RKO (cell line): Measurements from ENCODE around the gene RAD50.
"Not testable (repeated sequence)": the region's sequence is repeated elsewhere in the genome, so short reads cannot be mapped to it uniquely, and the experiment has no call there.

Source experiments
- DNase-seq: peaks from one replicate; pipeline ENCODE4 v3.0.0-alpha.2; 2016; ENCODE audit warnings: low spot score

The RAD50 gene

GRCh38 chr5:132557478-132558172 is 848 bp downstream of the RAD50 start:
- DNase-seq: peak; percentile 85

DNA sequence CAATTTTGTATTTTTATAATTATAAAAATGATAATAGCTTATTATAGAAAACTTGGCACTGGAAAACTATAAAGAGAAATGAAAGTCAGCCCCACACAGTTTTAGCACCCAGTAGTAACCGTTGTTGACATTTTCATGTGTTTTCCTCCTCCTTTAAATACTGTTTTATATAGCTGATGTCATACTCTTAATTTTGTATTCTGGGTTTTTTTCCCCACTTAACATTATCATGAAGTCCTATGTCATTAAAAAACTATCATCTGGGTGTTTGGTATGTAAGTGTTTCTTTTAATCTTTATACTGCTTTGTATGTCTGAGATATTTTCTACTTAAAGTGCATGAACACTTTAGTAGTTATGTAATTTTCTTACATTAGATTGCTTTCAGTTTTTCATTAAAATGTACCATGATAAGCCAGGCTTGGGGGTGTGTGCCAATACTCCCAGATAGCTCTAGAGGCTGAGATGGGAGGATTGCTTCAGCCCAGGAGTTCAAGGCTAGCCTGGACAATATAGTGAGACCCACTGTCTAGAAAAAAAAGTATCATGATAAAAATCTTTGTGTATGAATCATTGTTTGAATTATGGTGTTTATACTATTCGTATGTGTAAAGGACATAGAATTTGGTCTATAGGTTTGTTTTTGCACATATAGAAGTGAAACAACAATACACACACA is 2.7 kb downstream of the RAD50 start:
- DNase-seq: no peak

GRCh38 chr5:132561601-132562000 is 4.8 kb downstream of the RAD50 start:
- DNase-seq: no peak

DNA sequence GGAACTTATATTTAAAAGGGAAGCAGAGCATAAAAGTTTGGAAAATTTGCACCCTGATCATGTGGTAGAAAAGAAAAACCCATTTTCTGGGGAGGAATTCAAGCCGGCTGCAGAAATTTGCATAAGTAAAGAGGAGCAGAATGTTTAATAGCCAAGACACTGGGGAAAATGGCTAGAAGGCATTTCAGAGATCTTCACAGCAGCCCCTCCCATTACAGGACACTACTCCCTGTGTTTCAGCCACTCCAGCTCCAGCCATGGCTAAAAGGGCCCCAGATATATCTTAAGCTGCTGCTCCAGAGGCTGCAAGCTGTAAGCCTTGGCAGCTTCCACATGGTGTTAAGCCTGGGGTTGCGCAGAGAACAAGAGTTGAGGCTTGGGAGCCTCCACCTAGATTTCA is 7.8 kb downstream of the RAD50 start:
- not testable (repeated sequence) for DNase-seq

GRCh38 chr5:132566657-132567056 is 9.9 kb downstream of the RAD50 start:
- no peak for DNase-seq

GRCh38 chr5:132576123-132576522 is 19.3 kb downstream of the RAD50 start:
- no peak for DNase-seq

- not testable (repeated sequence) for DNase-seq
Measured at GRCh38 chr5:132584560-132584959, 27.8 kb downstream of the RAD50 start.

DNA sequence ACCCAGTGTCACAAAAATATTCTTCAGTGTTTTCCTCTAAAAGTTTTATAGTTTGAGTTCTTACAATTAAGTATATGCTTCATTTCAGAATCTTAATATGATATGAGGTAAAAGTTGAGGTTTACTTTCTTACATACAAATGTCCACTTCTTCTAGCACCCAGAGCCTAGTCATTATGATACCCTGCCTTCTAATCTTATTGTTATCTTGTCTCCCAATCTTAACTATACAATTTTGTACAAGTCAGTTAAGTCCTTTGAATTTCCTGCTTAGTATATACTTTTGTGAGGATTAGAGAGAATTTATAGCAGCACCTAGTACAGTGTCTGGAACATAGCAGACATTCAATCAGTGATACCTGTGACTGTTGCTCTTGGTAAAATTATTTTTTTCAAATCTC is 29.3 kb downstream of the RAD50 start:
- DNase-seq: no peak

- no peak for DNase-seq
Measured at GRCh38 chr5:132589467-132589866, 32.7 kb downstream of the RAD50 start.

GRCh38 chr5:132591145-132591544 is 34.4 kb downstream of the RAD50 start:
- no peak for DNase-seq

- no peak for DNase-seq
Measured at GRCh38 chr5:132592521-132592920, 35.7 kb downstream of the RAD50 start.

DNA sequence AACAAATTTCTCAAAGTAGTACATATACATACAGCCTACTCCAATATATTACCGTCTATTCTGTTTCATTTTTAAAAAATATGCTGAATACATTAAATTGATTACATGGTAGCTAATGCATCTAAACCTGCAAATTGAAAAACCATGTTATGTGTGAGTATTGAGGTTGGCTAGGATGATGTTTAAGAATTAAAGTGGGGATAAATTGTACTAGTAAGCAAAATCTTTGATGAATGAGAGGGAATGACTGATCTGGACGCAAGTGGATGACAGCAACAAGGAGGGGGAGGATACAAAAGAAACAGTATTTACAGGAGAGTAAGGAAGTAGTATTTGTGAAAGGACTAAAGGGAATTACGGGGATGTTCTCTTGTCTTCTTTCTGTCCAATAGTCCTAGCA is 37.4 kb downstream of the RAD50 start:
- DNase-seq: no peak

DNA sequence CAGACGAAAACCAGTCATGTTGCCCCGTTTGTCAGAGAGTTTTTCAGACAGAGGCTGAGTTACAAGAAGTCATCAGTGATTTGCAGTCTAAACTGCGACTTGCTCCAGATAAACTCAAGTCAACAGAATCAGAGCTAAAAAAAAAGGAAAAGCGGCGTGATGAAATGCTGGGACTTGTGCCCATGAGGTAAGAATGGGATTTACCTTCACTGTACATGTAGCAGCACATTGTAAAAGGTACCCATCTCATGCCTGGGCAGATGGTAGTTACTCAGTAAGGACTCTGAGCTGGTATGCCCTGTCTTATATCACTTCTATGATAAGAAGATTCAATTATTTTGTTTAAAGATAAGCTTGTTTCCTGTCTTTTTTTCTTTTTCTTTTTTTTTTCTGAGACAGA is 38.8 kb downstream of the RAD50 start:
- no peak for DNase-seq

GRCh38 chr5:132601071-132601728 is 44.4 kb downstream of the RAD50 start:
- no peak for DNase-seq

- DNase-seq: no peak
Measured at GRCh38 chr5:132607095-132607494, 50.3 kb downstream of the RAD50 start.

GRCh38 chr5:132608107-132608506 is 51.3 kb downstream of the RAD50 start:
- no peak for DNase-seq

DNA sequence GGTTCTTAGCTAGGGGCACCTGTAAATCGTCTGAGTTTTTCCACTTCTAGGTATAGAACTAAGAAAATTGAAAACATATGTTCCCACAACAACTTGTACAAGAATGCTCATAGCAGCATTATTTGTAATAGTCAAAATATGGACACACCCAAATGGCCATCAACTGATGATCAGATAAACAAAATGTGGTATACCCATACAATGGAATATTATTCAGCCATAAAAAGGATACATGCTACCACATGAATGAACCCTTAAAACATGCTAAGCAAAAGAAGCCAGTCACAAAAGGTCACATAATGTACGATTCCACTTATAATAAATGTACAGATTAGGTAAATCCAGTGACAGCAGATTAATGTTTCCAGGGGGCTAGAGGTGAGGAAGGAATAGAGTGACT is 55.2 kb downstream of the RAD50 start:
- DNase-seq: no peak

DNA sequence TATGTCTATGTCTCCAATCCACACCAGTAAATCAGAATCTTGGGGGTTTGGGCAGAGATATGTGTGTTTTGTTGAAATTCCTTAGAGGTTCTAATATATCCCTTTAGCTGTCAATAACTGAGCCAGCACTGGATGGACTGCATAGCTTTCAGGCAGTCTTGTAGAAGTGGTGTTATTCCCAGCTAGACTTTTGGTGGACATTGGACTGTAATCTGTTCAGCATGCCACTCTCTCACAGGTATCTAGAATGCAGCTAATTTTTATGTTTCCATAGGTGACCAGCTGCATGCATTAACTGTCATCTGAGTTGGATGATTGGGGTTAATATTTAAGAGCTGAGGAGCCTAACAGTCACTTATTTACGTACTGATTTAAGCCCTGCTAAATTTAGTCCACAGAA is 56.1 kb downstream of the RAD50 start:
- DNase-seq: no peak

DNA sequence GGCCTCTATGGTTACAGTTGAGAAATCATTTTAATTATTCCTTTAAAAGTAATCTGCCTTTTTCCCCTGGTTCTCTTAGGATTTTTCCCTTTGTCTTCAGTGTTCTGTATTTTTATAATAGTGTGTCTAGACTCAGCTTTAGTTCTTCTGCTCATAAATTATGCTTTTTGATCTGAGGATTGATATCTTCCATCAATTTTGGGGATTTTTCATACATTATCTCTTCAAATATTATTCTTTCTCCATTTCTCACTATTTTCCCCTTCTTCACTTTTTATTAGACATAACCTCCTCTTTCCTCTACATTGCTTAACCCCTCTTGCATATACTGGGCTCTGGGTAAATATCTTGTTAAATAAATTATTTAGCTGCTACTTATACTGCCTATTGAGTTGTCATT is 64.9 kb downstream of the RAD50 start:
- DNase-seq: no peak

DNA sequence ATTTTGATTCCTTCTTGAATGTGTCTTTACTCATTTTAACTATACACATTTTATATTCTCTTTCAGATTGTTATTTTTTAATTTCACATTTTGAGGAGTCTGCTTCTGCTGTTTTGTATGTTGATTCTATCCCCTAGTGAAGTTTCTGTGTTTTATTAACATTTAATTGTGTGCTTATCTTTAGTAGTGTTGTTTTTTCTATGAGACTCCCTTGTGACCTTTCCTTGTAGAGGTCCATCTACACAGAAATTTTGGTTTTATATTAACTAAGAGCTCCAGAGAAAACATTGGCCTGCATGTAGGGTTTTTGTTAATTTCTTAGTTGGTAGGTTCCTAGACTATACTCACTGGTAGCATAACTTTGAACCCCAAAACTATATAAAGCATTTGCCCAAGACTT is 65.8 kb downstream of the RAD50 start:
- no peak for DNase-seq

GRCh38 chr5:132627470-132627869 is 70.7 kb downstream of the RAD50 start:
- DNase-seq: no peak

DNA sequence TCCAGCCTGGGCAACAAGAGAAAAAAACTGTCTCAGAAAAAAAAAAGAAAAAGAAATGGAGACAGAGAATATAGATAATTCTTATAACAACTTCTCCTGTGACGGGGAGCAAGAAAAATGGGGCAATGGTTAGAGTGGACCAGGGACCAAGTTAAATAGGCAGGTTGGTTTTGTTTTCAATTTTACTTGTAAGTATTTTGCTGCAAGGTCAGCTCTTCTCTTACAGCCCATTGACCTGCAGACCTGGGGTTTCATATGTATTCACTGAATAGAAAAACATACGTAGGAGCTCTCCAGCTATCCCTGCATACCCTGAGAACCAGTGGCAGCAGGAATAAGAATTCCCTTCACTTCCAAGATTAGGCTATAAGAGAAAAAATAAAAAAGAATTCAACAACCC is 72.0 kb downstream of the RAD50 start:
- no peak for DNase-seq

- no peak for DNase-seq
Measured at GRCh38 chr5:132629230-132629944, 72.6 kb downstream of the RAD50 start.
